Loucy (cell line): ENCODE data around the gene GAS7.

ENCODE experiments used
- CTCF ChIP-seq: fragments of 200-600 bp; sonication (generic); conservative IDR thresholded peaks from 2 replicates; pipeline ENCODE4 v1.5.1; 2014; ENCODE audit warnings: mild to moderate bottlenecking, antibody characterized with exemption, low read length
- EZH2phosphoT487 ChIP-seq: fragments of 200-600 bp; IDR thresholded peaks from 2 replicates; pipeline ENCODE4 v1.6.1; 2018; ENCODE audit warnings: antibody characterized with exemption, mild to moderate bottlenecking, moderate library complexity, borderline replicate concordance

GRCh38 chr17:9959377-9959981 lies 238.9 kb downstream of the GAS7 start:
- TF ChIP-seq CTCF (peak; percentile 80), EZH2phosphoT487 (no peak)
